Measurements from ENCODE around the gene PTGDS.

GRCh38 chr9:137009217-137009616 lies 31.9 kb downstream of the PTGDS start:
- TF ChIP-seq ELF4 (IDR thresholded peaks at IDR 0.05) (no peak), SUZ12 (IDR thresholded peaks at IDR 0.05) (no peak), PKNOX1 (IDR thresholded peaks at IDR 0.05) (no peak), HDGF (IDR thresholded peaks at IDR 0.05; ENCODE audit: borderline replicate concordance) (no peak), FOXK2 (IDR thresholded peaks at IDR 0.05) (no peak), SP1 (IDR thresholded peaks at IDR 0.05) (no peak), NFRKB (IDR thresholded peaks at IDR 0.05) (no peak), LEF1 (IDR thresholded peaks at IDR 0.05; ENCODE audit: borderline replicate concordance) (no peak), FOXA1 (IDR thresholded peaks at IDR 0.05) (no peak), FOXM1 (IDR thresholded peaks at IDR 0.05; ENCODE audit: borderline replicate concordance) (no peak)
